Left colon (tissue), 2 donors: ENCODE measurements around the gene C1orf159. TPM values are rescaled to one million over a fixed set of nuclear protein-coding genes. Genes with fewer than 3 reads are reported as not detected.
A peak's percentile ranks its signal among the peaks of the same experiment; 100 is the strongest.
"Not testable (repeated sequence)": the region's sequence is repeated elsewhere in the genome, so short reads cannot be mapped to it uniquely, and the experiment has no call there.

ENCODE experiments used
- ATAC-seq: fragments of 200-7000 bp; cut with Tn5 transposase; one replicate; pipeline ENCODE4 v1.9.1; 2020; ENCODE audit warnings: mild to moderate bottlenecking, moderate library complexity
- DNase-seq, 2 donors: peaks; one replicate each; pipeline ENCODE4 v3.0.0-alpha.2; 2020
- intact Hi-C, 2 donors: fragments of 100-400 bp; cut with DNase I in 1 of 2; cut with micrococcal nuclease in 1 of 2; formaldehyde crosslinking; loops; one replicate each; pipeline versions ENCODE4 v1.11.2 to v1.14.0; 2022; cut with DNase I, micrococcal nuclease
- total RNA-seq, 2 donors: library from RNA; stranded (reverse); fragmentation: NEBNext Ultra II Directional; extraction: Animal tissue kit (Norgen Biotek cat#: 25700); gene quantifications; one replicate each; pipeline ENCODE4 v1.2.1, GENCODE V29; 2021
- donor health status: DM: no; HTN: no; CAD: no.
- donor health status: DM: yes; HTN: yes; CAD: no.

Gene C1orf159
- total RNA-seq, 2 donors from 2014 or later, result 17.6 to 28.6 TPM

GRCh38 chr1:1152431-1152830, 36.5 kb upstream of the C1orf159 start:
- intact Hi-C loops, DNase-seq, ATAC-seq: not testable (repeated sequence)

GRCh38 chr1:1151306-1151705, 35.4 kb upstream of the C1orf159 start:
- ATAC-seq, result no peak
- intact Hi-C loops, result no loop called here

GRCh38 chr1:1150100-1150499, 34.2 kb upstream of the C1orf159 start:
- peak; percentile 90 for ATAC-seq
- peak; percentile 76 to 92 for DNase-seq
- intact Hi-C loops, result no loop called here

More at GRCh38 chr1:1151306-1151705, 35.4 kb upstream of the C1orf159 start:
- no peak for DNase-seq

GRCh38 chr1:1149416-1149815, 33.5 kb upstream of the C1orf159 start:
- no peak for ATAC-seq
- DNase-seq, result no peak
- intact Hi-C loops, result no loop called here

GRCh38 chr1:1148569-1148968, 32.7 kb upstream of the C1orf159 start:
- ATAC-seq (no peak), DNase-seq (no peak)
- intact Hi-C loops, result no loop called here

- ATAC-seq, result no peak
- DNase-seq, result no peak
- intact Hi-C loops, result no loop called here
Measured at GRCh38 chr1:1148061-1148460, 32.2 kb upstream of the C1orf159 start.

GRCh38 chr1:1146596-1146995, 30.7 kb upstream of the C1orf159 start:
- intact Hi-C loops, result no loop called here
- no peak for ATAC-seq

GRCh38 chr1:1146026-1146425, 30.1 kb upstream of the C1orf159 start:
- DNase-seq, result no peak
- intact Hi-C loops, result no loop called here
- no peak for ATAC-seq

More at GRCh38 chr1:1146596-1146995, 30.7 kb upstream of the C1orf159 start:
- DNase-seq, result no peak

GRCh38 chr1:1145547-1145914, 29.6 kb upstream of the C1orf159 start:
- intact Hi-C loops, result no loop called here
- ATAC-seq, result no peak

GRCh38 chr1:1144843-1145546, 29.1 kb upstream of the C1orf159 start:
- intact Hi-C loops, result no loop called here

More at GRCh38 chr1:1145547-1145914, 29.6 kb upstream of the C1orf159 start:
- peak in 1 of 2 donors; percentile 53 for DNase-seq

GRCh38 chr1:1144122-1144842, 28.4 kb upstream of the C1orf159 start:
- DNase-seq (peak; percentile 83 to 87), ATAC-seq (peak; percentile 79)
- intact Hi-C loops, result no loop called here

More at GRCh38 chr1:1144843-1145546, 29.1 kb upstream of the C1orf159 start:
- ATAC-seq (peak; percentile 62), DNase-seq (peak; percentile 79 to 84)

GRCh38 chr1:1143636-1144035, 27.7 kb upstream of the C1orf159 start:
- DNase-seq, result peak; percentile 54 to 80
- intact Hi-C loops, result no loop called here
- peak; percentile 35 for ATAC-seq

- no peak for DNase-seq
- no peak for ATAC-seq
- intact Hi-C loops, result no loop called here
Measured at GRCh38 chr1:1142844-1143243, 27.0 kb upstream of the C1orf159 start.

- ATAC-seq, result not testable (repeated sequence)
Measured at GRCh38 chr1:1142352-1142751, 26.5 kb upstream of the C1orf159 start.

GRCh38 chr1:1141911-1142250, 26.0 kb upstream of the C1orf159 start:
- DNase-seq (no peak), ATAC-seq (no peak)
- intact Hi-C loops, result no loop called here

More at GRCh38 chr1:1142352-1142751, 26.5 kb upstream of the C1orf159 start:
- intact Hi-C loops, DNase-seq: not testable (repeated sequence)

GRCh38 chr1:1141244-1141910, 25.5 kb upstream of the C1orf159 start:
- intact Hi-C loops, result no loop called here
- ATAC-seq (no peak), DNase-seq (no peak)

- intact Hi-C loops, result no loop called here
- no peak for ATAC-seq
- DNase-seq, result no peak
Measured at GRCh38 chr1:1140673-1141072, 24.8 kb upstream of the C1orf159 start.

GRCh38 chr1:1137256-1138045, 21.6 kb upstream of the C1orf159 start:
- intact Hi-C loops, result no loop called here
- ATAC-seq, result peak; percentile 27
- peak; percentile 76 to 77 for DNase-seq
